GM23338 (cell line): ENCODE results near the gene BARHL2. TPM values are rescaled to one million over a fixed set of nuclear protein-coding genes. Genes with fewer than 3 reads are reported as not detected.

Experiments used
- ATAC-seq: fragments of 200-7000 bp; cut with Tn5 transposase; 3 replicates; pipeline ENCODE4 v1.9.1; 2020
- DNase-seq: peaks from one replicate; pipeline ENCODE4 v3.0.0-alpha.2; 2015; ENCODE audit warnings: low spot score
- H2AFZ ChIP-seq: fragments of 200-600 bp; sonication (generic); 2 replicates; pipeline ENCODE4 v1.8.0; 2016; ENCODE audit warnings: antibody characterized with exemption, mild to moderate bottlenecking, moderate library complexity
- H3F3A ChIP-seq: fragments of 200-600 bp; sonication (generic); replicated peaks from 2 replicates; pipeline ENCODE4 v1.8.0; 2017; ENCODE audit warnings: antibody characterized with exemption, mixed run types, low read depth
- H3K27ac ChIP-seq: fragments of 200-600 bp; sonication (generic); 2 replicates; pipeline ENCODE4 v1.6.1; 2016; ENCODE audit warnings: low read depth
- H3K27me3 ChIP-seq: fragments of 200-600 bp; sonication (generic); 2 replicates; pipeline ENCODE4 v1.8.0; 2016; ENCODE audit warnings: mild to moderate bottlenecking, mixed run types, moderate library complexity; ENCODE audit not compliant: insufficient read depth
- H3K36me3 ChIP-seq: fragments of 200-600 bp; sonication (generic); 2 replicates; pipeline ENCODE4 v1.8.0; 2016; ENCODE audit warnings: mild to moderate bottlenecking; ENCODE audit not compliant: insufficient read depth
- H3K4me1 ChIP-seq: fragments of 200-600 bp; sonication (generic); 2 replicates; pipeline ENCODE4 v1.8.0; 2016; ENCODE audit warnings: mild to moderate bottlenecking, moderate library complexity; ENCODE audit not compliant: insufficient read depth
- H3K4me2 ChIP-seq: fragments of 200-600 bp; sonication (generic); 2 replicates; pipeline ENCODE4 v1.7.1; 2017; ENCODE audit warnings: mixed run types
- H3K4me3 ChIP-seq: fragments of 200-600 bp; sonication (generic); 2 replicates; pipeline ENCODE4 v1.6.1; 2016; ENCODE audit warnings: mixed run types
- H3K79me2 ChIP-seq: fragments of 200-600 bp; sonication (generic); replicated peaks from 2 replicates; pipeline ENCODE4 v1.8.0; 2017; ENCODE audit warnings: mild to moderate bottlenecking; ENCODE audit not compliant: insufficient read depth
- H3K9me2 ChIP-seq: fragments of 200-600 bp; sonication (generic); 2 replicates; pipeline ENCODE4 v1.8.0; 2017; ENCODE audit not compliant: insufficient read depth
- H4K20me1 ChIP-seq: fragments of 200-600 bp; sonication (generic); replicated peaks from 2 replicates; pipeline ENCODE4 v1.8.0; 2017; ENCODE audit warnings: mild to moderate bottlenecking; ENCODE audit not compliant: insufficient read depth
- H3K27ac Mint-ChIP-seq: 2 replicates; pipeline ENCODE4 v1.8.0; 2020; ENCODE audit warnings: inconsistent platforms, mild to moderate bottlenecking, moderate library complexity, mixed read lengths
- H3K27me3 Mint-ChIP-seq: 3 replicates; pipeline ENCODE4 v1.8.0; 2022; ENCODE audit warnings: low read depth, mild to moderate bottlenecking, moderate library complexity, mixed read lengths, inconsistent platforms; ENCODE audit not compliant: insufficient read depth, poor library complexity
- H3K36me3 Mint-ChIP-seq: 3 replicates; pipeline ENCODE4 v1.8.0; 2021; ENCODE audit warnings: low read depth, mild to moderate bottlenecking, inconsistent platforms, moderate library complexity, mixed read lengths
- H3K4me1 Mint-ChIP-seq: 3 replicates; pipeline ENCODE4 v1.8.0; 2020; ENCODE audit warnings: mild to moderate bottlenecking, inconsistent platforms, mixed read lengths
- H3K4me3 Mint-ChIP-seq: 3 replicates; pipeline ENCODE4 v1.8.0; 2021; ENCODE audit warnings: moderate library complexity, mild to moderate bottlenecking, inconsistent platforms, mixed read lengths
- H3K9me3 Mint-ChIP-seq: 3 replicates; pipeline ENCODE4 v1.8.0; 2020; ENCODE audit warnings: moderate library complexity, mild to moderate bottlenecking, inconsistent platforms, mixed read lengths
- EZH2 ChIP-seq: fragments of 200-600 bp; sonication (generic); IDR thresholded peaks from one replicate; pipeline ENCODE4 v1.8.0; 2017; ENCODE audit warnings: antibody characterized with exemption, mild to moderate bottlenecking, low read depth; ENCODE audit not compliant: unreplicated experiment
- EZH2phosphoT487 ChIP-seq: fragments of 200-600 bp; sonication (generic); IDR thresholded peaks from one replicate; pipeline ENCODE4 v1.8.1; 2018; ENCODE audit warnings: antibody characterized with exemption; ENCODE audit not compliant: unreplicated experiment
- POLR2AphosphoS5 ChIP-seq: IDR thresholded peaks from 2 replicates; pipeline ENCODE4 v1.6.1; 2016; ENCODE audit warnings: antibody characterized with exemption, low read depth
- STAT1 ChIP-seq: IDR thresholded peaks from one replicate; pipeline ENCODE4 v1.6.1; 2016; ENCODE audit warnings: antibody characterized with exemption; ENCODE audit not compliant: unreplicated experiment
- ZNF114 ChIP-seq: fragments of 250-450 bp; sonication (Bioruptor Pico); IDR thresholded peaks from 2 replicates; pipeline ENCODE4 v1.5.0; 2020; ENCODE audit warnings: mild to moderate bottlenecking, moderate library complexity
- polyA plus RNA-seq: library from polyadenylated mRNA; unstranded; fragments of >200 nt; fragmentation: Nextera tagmentation; extraction: Ambion mirVana; gene quantifications from 2 replicates; pipeline ENCODE4 v1.2.1, GENCODE V29; 2016
- total RNA-seq: library from RNA; depleted of rRNA; stranded (reverse); fragments of >200 nt; shearing (Covaris generic); gene quantifications from 2 replicates; pipeline ENCODE4 v1.2.3, GENCODE V29; 2014
- TF ChIP-seq, protein P1 (sequence below): IDR thresholded peaks from one replicate; pipeline ENCODE4 v1.6.1; 2018; ENCODE audit warnings: antibody characterized with exemption; ENCODE audit not compliant: unreplicated experiment
- TF ChIP-seq, protein P2 (sequence below), 2 experiments: fragments of 200-600 bp in 1 of 2; sonication (generic) in 1 of 2; conservative IDR thresholded peaks; 2 replicates each; pipeline versions ENCODE4 v1.5.1 to v1.6.1; 2016 to 2017; ENCODE audit warnings: antibody characterized with exemption in 2 of 2, low read depth in 2 of 2, mild to moderate bottlenecking in 2 of 2, moderate library complexity in 1 of 2

The BARHL2 gene
- total and polyA plus RNA-seq, 2 experiments from 2014 or later: not detected

DNA sequence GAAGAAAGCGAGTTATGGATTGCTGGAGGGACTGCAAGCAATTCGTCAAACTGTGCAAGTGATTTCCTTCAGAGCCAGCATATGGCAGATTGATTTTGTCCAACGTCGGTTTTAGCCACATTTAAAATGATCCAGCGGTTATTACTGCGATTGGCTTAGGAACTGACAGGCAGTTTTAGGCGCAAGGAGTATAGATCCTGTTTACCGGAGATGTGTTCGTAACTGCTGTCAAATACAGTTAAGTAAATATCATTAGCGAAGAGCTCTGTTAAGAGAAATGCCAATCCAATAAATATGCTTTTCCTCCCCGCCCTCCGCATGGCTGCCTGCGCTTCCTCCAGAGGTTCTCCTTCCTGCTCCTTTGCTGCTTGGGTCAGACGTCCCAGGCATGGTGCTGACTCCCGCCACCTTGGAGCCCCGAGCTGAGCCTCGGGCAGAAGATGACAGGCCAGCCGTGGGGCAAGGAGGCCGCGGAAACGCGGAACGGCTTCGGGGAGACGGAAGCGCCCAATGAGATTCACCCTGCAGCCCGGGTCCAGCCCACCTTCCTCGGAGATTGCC lies 9.4 kb upstream of the BARHL2 start:
- H4K20me1 ChIP-seq: peaks cover 8% of the 10 kb centered on the region; the same call in 1 of the 2 replicates
- peaks cover 100% of the 10 kb centered on the region for H3K27me3 ChIP-seq
- TF ChIP-seq ZNF114 (CRISPR knock-in tag) (no peak), EZH2phosphoT487 (no peak), EZH2 (peak; percentile 89), POLR2AphosphoS5 (no peak), STAT1 (no peak)
- TF ChIP-seq, protein P1, sequence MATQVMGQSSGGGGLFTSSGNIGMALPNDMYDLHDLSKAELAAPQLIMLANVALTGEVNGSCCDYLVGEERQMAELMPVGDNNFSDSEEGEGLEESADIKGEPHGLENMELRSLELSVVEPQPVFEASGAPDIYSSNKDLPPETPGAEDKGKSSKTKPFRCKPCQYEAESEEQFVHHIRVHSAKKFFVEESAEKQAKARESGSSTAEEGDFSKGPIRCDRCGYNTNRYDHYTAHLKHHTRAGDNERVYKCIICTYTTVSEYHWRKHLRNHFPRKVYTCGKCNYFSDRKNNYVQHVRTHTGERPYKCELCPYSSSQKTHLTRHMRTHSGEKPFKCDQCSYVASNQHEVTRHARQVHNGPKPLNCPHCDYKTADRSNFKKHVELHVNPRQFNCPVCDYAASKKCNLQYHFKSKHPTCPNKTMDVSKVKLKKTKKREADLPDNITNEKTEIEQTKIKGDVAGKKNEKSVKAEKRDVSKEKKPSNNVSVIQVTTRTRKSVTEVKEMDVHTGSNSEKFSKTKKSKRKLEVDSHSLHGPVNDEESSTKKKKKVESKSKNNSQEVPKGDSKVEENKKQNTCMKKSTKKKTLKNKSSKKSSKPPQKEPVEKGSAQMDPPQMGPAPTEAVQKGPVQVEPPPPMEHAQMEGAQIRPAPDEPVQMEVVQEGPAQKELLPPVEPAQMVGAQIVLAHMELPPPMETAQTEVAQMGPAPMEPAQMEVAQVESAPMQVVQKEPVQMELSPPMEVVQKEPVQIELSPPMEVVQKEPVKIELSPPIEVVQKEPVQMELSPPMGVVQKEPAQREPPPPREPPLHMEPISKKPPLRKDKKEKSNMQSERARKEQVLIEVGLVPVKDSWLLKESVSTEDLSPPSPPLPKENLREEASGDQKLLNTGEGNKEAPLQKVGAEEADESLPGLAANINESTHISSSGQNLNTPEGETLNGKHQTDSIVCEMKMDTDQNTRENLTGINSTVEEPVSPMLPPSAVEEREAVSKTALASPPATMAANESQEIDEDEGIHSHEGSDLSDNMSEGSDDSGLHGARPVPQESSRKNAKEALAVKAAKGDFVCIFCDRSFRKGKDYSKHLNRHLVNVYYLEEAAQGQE: no peak
- peak overlapping the region; percentile 83 for H3K4me2 ChIP-seq
- ATAC-seq: no peak; the same call in 2 of the 3 replicates
- Mint-ChIP-seq H3K9me3 (no peaks in the 10 kb centered on the region), H3K4me3 (peak overlapping the region; percentile 68), H3K4me1 (peaks cover 71% of the 10 kb centered on the region), H3K27me3 (peaks cover 99% of the 10 kb centered on the region), H3K27ac (no peak overlapping the region), H3K36me3 (no peaks in the 10 kb centered on the region; the same call in 2 of the 3 replicates)
- H2AFZ ChIP-seq: no peak overlapping the region
- peaks cover 38% of the 10 kb centered on the region for H3F3A ChIP-seq
- no peaks in the 10 kb centered on the region for H3K36me3 ChIP-seq
- H3K9me2 ChIP-seq: no peaks in the 10 kb centered on the region
- peaks cover 68% of the 10 kb centered on the region for H3K4me1 ChIP-seq
- H3K4me3 ChIP-seq: peak overlapping the region; percentile 56
- H3K79me2 ChIP-seq: no peaks in the 10 kb centered on the region
- no peak overlapping the region for H3K27ac ChIP-seq
- DNase-seq: no peak

DNA sequence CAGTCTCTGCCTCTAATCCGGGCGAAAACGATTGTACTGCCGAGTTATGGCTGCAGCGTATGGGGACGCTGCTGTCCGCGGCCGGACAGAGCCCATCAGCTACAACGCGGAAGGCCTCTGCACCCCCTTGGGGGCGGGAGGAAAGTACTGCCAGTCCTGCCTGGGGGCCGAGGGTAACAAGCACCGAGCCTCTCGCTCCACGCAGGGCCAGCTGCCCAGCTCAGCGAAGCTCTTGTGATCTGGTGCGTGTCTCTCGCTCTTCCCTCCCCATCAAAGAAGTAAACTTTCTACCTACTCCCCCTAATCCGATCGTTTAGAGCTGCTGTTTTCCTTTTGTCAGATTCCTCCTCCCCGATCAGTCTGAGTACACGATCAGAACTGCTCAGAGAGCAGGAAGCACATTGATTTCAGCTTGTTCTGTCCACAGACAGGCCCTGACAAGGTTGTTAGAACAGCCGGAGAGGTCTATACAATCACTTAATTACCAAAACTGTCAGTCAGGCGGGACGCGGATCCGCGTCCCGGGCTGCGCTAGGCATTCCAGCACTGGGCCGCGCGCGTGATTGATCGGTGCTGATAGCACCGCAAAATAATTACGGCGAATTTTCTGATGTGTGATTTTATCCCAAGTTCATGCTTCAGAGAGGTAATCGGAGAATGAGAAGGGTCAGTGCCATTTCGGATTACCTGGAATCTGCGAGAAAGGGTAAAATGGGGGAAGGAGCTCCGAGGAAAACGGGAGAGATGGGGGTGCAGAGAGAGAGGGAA lies 8.7 kb upstream of the BARHL2 start:
- H3K9me3 Mint-ChIP-seq: no peaks in the 10 kb centered on the region; the same call in 2 of the 3 replicates
- no peak overlapping the region for H2AFZ ChIP-seq
- H3K27me3 Mint-ChIP-seq: peaks cover 99% of the 10 kb centered on the region
- H3K27ac ChIP-seq: no peak overlapping the region
- peak overlapping the region; percentile 56 for H3K4me3 ChIP-seq
- TF ChIP-seq EZH2phosphoT487 (peak; percentile 27), EZH2 (peak; percentile 98)
- TF ChIP-seq, protein P2, sequence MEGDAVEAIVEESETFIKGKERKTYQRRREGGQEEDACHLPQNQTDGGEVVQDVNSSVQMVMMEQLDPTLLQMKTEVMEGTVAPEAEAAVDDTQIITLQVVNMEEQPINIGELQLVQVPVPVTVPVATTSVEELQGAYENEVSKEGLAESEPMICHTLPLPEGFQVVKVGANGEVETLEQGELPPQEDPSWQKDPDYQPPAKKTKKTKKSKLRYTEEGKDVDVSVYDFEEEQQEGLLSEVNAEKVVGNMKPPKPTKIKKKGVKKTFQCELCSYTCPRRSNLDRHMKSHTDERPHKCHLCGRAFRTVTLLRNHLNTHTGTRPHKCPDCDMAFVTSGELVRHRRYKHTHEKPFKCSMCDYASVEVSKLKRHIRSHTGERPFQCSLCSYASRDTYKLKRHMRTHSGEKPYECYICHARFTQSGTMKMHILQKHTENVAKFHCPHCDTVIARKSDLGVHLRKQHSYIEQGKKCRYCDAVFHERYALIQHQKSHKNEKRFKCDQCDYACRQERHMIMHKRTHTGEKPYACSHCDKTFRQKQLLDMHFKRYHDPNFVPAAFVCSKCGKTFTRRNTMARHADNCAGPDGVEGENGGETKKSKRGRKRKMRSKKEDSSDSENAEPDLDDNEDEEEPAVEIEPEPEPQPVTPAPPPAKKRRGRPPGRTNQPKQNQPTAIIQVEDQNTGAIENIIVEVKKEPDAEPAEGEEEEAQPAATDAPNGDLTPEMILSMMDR (conservative IDR thresholded peaks at IDR 0.05; ENCODE audit: low read depth in 2 of 2): no peak
- no peaks in the 10 kb centered on the region for H3K79me2 ChIP-seq
- no peaks in the 10 kb centered on the region; the same call in 2 of the 3 replicates for H3K36me3 Mint-ChIP-seq
- H3K4me3 Mint-ChIP-seq: peak overlapping the region; percentile 68
- ATAC-seq: peak; percentile 7
- peak; percentile 55 for DNase-seq
- H3K27ac Mint-ChIP-seq: no peak overlapping the region
- H4K20me1 ChIP-seq: 0 out of 2 replicates have a peak, but pooled peaks cover 1% of the 10 kb centered on the region
- peaks cover 100% of the 10 kb centered on the region for H3K27me3 ChIP-seq
- H3K4me1 Mint-ChIP-seq: peaks cover 70% of the 10 kb centered on the region
- H3K4me1 ChIP-seq: peaks cover 68% of the 10 kb centered on the region
- H3K9me2 ChIP-seq: no peaks in the 10 kb centered on the region
- H3F3A ChIP-seq: peaks cover 34% of the 10 kb centered on the region
- H3K4me2 ChIP-seq: peak overlapping the region; percentile 83
- H3K36me3 ChIP-seq: no peaks in the 10 kb centered on the region
